GM19324 (cell line): ENCODE results near the gene RLIM.

Experiments used
- ATAC-seq: cut with Tn5 transposase; IDR thresholded peaks from one replicate; pipeline ENCODE4 v1.9.1; 2021; ENCODE audit warnings: mild to moderate bottlenecking, moderate library complexity; ENCODE audit not compliant: unreplicated experiment, low FRiP score

RLIM gene

GRCh38 chrX:74536832-74537371 is 77.5 kb downstream of the RLIM start:
- ATAC-seq, result no peak

- ATAC-seq, result peak; percentile 67
Measured at GRCh38 chrX:74536152-74536831, 78.1 kb downstream of the RLIM start.

GRCh38 chrX:74535408-74536151 is 78.8 kb downstream of the RLIM start:
- no peak for ATAC-seq
